GM13976 (cell line): ENCODE measurements around the gene ALDOC.
A peak's percentile ranks its signal among the peaks of the same experiment; 100 is the strongest.

ENCODE experiments used
- DNase-seq: peaks from one replicate; pipeline ENCODE4 v3.0.0; 2012; ENCODE audit warnings: low spot score
- in situ Hi-C: fragments of 300-500 bp; cut with MboI; formaldehyde crosslinking; loops from one replicate; pipeline ENCODE4 v1.12.0; 2022; ENCODE audit warnings: low sequenced_read_pairs, mixed read lengths, inconsistent platforms; ENCODE audit not compliant: unreplicated experiment
- TF ChIP-seq, protein P1 (sequence below): IDR thresholded peaks from 2 replicates; pipeline ENCODE4 v1.5.1; 2012; ENCODE audit warnings: borderline replicate concordance, mild to moderate bottlenecking; ENCODE audit not compliant: insufficient read depth; ENCODE audit errors: extremely low read depth, missing control alignments, control extremely low read depth

The ALDOC gene

GRCh38 chr17:28549236-28550132, 27.2 kb downstream of the ALDOC start:
- TF ChIP-seq, protein P1, sequence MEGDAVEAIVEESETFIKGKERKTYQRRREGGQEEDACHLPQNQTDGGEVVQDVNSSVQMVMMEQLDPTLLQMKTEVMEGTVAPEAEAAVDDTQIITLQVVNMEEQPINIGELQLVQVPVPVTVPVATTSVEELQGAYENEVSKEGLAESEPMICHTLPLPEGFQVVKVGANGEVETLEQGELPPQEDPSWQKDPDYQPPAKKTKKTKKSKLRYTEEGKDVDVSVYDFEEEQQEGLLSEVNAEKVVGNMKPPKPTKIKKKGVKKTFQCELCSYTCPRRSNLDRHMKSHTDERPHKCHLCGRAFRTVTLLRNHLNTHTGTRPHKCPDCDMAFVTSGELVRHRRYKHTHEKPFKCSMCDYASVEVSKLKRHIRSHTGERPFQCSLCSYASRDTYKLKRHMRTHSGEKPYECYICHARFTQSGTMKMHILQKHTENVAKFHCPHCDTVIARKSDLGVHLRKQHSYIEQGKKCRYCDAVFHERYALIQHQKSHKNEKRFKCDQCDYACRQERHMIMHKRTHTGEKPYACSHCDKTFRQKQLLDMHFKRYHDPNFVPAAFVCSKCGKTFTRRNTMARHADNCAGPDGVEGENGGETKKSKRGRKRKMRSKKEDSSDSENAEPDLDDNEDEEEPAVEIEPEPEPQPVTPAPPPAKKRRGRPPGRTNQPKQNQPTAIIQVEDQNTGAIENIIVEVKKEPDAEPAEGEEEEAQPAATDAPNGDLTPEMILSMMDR: no peak
- DNase-seq: peak; percentile 82
- in situ Hi-C loops: loop anchor here (10.0 kb wide), 1 partner anchor 55 kb away; no protein-coding TSS in a partner anchor

GRCh38 chr17:28548417-28549130, 28.1 kb downstream of the ALDOC start:
- TF ChIP-seq, protein P1: no peak
- in situ Hi-C loops: loop anchor here (10.0 kb wide), 1 partner anchor 54 kb away; no protein-coding TSS in a partner anchor
- no peak for DNase-seq

- TF ChIP-seq, protein P1: peak; percentile 82
- peak; percentile 89 for DNase-seq
- in situ Hi-C loops: loop anchor here (10.0 kb wide), 1 partner anchor 53 kb away; no protein-coding TSS in a partner anchor
Observed at GRCh38 chr17:28547623-28548416, 28.9 kb downstream of the ALDOC start.

- no peak for DNase-seq
- in situ Hi-C loops: loop anchor here (10.0 kb wide), 1 partner anchor 52 kb away; no protein-coding TSS in a partner anchor
- TF ChIP-seq, protein P1: no peak
Observed at GRCh38 chr17:28547096-28547622, 29.5 kb downstream of the ALDOC start.

GRCh38 chr17:28545787-28546415, 30.8 kb downstream of the ALDOC start:
- TF ChIP-seq, protein P1: no peak
- DNase-seq: no peak
- in situ Hi-C loops: loop anchor here (10.0 kb wide), 1 partner anchor 51 kb away; no protein-coding TSS in a partner anchor
